HS-27A (cell line): ENCODE data around the gene WASHC4.

Experiments used
- DNase-seq: peaks from one replicate; pipeline ENCODE4 v3.0.0-alpha.2; 2012; ENCODE audit warnings: low read depth, missing footprints

WASHC4 gene

GRCh38 chr12:105107494-105108371, at the start of gene WASHC4:
TSS of gene WASHC4 (plus strand) at chr12:105107731. CDS start at chr12:105107801, 70 bp downstream.
- DNase-seq, result no peak

GRCh38 chr12:105060715-105061378, 46.7 kb upstream of the WASHC4 start:
- DNase-seq, result no peak

- DNase-seq, result no peak
These were observed 42.9 kb upstream of the WASHC4 start for GRCh38 chr12:105064564-105065178.

- no peak for DNase-seq
These were observed 40.0 kb upstream of the WASHC4 start for GRCh38 chr12:105067511-105068031.

GRCh38 chr12:105069936-105070702, 37.4 kb upstream of the WASHC4 start:
- DNase-seq, result no peak

GRCh38 chr12:105071981-105072380, 35.5 kb upstream of the WASHC4 start:
- DNase-seq, result no peak

- no peak for DNase-seq
These were observed 34.5 kb upstream of the WASHC4 start for GRCh38 chr12:105072888-105073488.

- DNase-seq, result no peak
These were observed 31.4 kb upstream of the WASHC4 start for GRCh38 chr12:105076098-105076497.

GRCh38 chr12:105076913-105077312, 30.6 kb upstream of the WASHC4 start:
- no peak for DNase-seq

GRCh38 chr12:105077435-105077834, 30.1 kb upstream of the WASHC4 start:
- DNase-seq, result no peak

GRCh38 chr12:105078712-105079570, 28.6 kb upstream of the WASHC4 start:
- DNase-seq, result no peak

- no peak for DNase-seq
These were observed 24.5 kb upstream of the WASHC4 start for GRCh38 chr12:105083031-105083430.

GRCh38 chr12:105083551-105084105, 23.9 kb upstream of the WASHC4 start:
- DNase-seq, result peak; percentile 58

- peak; percentile 36 for DNase-seq
These were observed 23.0 kb upstream of the WASHC4 start, which contains the start of gene ALDH1L2 for GRCh38 chr12:105084251-105085250. TSS of gene ALDH1L2 (minus strand) at chr12:105084458. CDS start at chr12:105084436, 22 bp downstream.

GRCh38 chr12:105085501-105085900, 22.0 kb upstream of the WASHC4 start:
- DNase-seq, result no peak

GRCh38 chr12:105089817-105090216, 17.7 kb upstream of the WASHC4 start:
- DNase-seq, result no peak

- no peak for DNase-seq
These were observed 17.2 kb upstream of the WASHC4 start for GRCh38 chr12:105090361-105090760.

GRCh38 chr12:105091476-105092206, 15.9 kb upstream of the WASHC4 start:
- DNase-seq, result no peak
